GM18858 (cell line): Measurements from ENCODE around the gene VTI1B.
A peak's percentile ranks its signal among the peaks of the same experiment; 100 is the strongest.

Experiments used
- ATAC-seq: cut with Tn5 transposase; IDR thresholded peaks from one replicate; pipeline ENCODE4 v1.9.1; 2021; ENCODE audit not compliant: unreplicated experiment

VTI1B gene

DNA sequence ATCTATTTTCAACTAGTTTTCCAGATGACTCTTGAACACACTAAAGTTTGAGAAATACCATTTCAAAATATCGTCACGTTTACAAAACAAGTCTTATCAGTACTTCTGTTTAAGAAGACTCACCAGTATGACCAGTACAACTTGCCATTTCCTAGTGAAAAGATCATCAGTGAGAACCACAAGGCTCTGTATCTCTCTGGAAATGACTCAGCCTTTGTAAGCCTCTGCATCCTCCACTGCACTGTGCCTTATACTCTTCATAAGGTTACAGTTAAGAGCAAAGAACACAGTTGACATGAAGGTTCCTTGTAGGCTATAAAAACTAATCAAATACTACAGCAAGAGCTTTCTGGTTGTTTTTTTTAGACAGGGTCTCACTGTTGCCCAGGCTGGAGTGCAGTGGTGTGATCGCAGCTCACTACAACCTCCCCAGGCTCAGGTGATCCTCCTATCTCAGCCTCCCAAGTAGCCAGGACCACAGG, 5.7 kb upstream of the VTI1B start:
- peak; percentile 98 for ATAC-seq

DNA sequence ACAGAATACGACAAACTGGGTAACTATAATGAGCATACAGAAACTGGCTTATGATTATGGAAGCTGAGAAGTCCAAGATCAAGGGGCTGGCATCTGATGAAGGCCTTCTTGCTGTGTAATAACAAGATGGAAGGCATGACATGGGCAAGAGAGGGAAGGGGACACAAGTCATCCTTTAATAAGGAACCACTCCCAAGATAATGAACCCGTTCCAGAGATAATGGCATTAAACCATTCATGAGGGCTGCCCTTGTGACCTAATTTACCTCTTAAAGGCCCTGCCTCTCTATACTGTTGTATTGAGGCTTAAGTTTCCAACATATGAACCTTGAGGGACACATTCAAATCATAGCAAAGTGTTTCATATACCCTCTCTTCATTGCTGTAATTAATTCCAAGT, 4.6 kb upstream of the VTI1B start:
- ATAC-seq: no peak

DNA sequence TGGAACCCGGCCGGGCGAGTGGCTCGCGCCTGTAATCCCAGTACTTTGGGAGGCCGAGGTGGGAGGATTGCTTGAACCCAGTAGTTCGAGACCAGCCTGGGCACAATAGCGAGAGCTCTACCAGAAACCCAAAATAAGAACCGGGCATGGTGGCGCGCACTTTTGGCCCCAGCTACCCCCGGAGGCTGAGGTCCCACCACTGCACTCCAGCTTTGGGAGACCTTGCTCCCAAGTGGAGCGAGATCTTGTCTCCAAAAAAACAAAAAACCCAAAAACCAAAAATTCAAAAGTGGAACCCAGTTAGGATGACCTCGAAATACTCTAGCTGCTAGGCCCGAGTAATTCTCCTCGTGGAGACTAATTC, 769 bp upstream of the VTI1B start:
- no peak for ATAC-seq

DNA sequence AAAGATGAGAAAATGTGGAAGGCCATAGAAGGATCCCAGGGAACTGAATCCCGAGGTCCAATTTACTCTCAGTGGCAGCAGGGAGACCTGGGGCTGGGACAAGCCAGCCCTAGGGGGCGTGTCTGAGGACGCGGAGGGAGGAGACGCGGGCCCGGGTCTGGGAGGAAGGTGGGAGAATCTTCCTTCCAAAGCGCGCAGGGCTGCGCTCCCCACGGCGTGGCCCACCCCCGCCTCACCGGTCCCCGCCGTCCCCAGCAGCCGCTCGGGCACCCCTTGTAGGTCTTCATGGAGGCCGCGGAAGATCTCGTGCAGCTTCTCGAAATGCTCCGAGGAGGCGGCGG, 323 bp downstream of the VTI1B start:
- ATAC-seq: peak; percentile 25

DNA sequence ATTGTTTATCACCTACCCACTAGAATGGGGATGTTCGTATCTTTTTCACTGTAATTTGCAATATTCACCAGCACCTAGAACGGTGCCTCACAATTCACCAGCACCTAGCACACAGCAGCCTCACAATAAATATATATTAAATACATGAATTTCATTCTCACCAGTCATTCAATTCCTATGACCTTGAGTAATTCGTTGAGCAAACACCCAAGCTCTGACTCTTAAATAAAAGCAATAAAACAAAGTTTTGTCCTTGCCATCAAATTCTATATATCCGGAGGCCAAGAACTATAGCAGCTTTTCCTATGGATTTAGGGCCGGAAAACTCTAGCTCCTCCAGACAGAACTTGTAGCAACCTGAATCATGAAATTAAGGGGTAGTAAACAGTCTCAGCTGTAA, 981 bp downstream of the VTI1B start:
- no peak for ATAC-seq

DNA sequence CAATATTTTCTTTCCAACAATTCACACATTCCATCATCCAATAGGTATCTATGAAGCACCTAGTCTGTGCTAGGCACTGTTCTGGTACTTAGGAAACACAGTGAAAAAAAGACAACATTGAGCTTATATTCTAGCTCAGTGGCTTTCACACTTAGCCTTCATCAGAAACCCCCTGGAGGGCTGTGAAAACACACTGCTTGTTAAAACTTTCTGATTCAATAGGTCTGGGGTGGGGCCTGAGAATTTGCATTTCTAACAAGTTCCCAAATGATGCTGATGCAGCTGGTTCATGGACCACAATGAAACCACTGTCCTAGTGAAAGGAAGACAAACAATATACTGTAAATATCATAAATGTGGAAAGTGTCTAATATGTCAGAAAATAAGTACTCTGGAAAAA, 5.9 kb downstream of the VTI1B start:
- ATAC-seq: peak; percentile 39

DNA sequence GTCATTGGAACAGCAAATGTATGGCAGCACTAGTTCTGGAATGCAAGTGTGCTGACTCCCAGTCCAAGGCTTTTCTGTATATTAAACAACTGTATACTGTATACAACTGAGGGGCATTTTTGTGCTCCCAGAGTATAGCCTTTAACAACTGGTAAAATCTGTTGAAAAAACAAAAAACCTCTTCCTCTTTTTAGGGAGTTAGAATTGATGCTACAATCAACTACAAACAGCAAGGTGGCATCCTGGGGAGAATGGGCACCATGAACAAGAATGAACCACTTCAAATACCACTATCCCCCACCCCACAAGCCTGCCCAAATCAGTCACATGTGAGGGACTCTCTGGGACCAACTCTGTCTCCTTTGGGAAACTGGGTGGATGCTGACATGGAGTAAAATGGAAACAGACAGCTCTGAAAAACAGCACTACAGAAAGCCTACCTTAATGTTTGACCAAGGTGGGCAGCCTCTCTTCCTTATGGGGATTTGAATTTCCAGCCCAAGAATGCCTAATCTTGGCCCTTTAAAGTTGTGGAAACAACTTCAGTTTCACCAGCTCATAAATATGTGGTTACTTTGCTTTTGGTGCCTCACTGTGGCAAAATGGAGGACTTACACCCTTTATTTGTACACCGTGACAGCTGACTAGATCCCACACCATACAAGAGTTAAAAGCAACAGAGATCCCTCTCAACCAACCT, 7.5 kb downstream of the VTI1B start:
- no peak for ATAC-seq

DNA sequence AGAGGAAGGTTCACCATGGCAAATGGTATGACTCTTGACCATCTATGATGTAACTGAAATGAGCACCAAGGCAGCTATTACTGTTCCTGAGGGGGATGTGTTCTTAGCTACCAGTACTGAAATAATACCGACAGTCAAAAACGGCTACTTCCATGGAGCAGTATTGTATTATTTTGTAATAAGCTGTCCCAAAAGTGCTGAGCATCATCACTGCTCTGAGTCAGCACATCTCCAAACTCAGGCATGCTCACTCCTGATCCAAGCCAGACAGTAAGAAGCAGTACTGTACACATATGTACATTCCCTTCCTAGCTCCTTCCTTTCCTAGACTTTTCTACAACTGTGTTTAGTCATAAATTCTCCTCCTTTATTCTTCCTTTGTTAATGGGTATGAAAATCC, 8.6 kb downstream of the VTI1B start:
- no peak for ATAC-seq

DNA sequence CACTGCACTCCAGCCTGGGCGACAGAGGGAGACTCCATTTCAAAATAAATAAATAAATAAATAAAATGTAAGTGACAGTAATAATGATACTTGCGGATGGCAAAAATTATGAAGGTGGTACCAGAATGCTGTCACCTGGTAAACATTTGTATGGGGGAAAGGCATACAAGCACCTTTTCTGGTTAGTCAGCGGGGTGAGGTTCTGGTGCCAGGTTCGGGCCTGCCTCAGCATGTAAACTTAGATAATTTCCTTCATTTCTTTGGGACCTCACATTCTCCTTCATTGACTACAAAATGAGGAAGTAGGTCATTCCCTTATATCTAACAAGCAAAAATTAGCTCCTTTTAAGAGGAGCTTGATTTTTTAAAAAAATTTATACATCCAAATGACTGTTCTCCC, 10.8 kb downstream of the VTI1B start:
- no peak for ATAC-seq

DNA sequence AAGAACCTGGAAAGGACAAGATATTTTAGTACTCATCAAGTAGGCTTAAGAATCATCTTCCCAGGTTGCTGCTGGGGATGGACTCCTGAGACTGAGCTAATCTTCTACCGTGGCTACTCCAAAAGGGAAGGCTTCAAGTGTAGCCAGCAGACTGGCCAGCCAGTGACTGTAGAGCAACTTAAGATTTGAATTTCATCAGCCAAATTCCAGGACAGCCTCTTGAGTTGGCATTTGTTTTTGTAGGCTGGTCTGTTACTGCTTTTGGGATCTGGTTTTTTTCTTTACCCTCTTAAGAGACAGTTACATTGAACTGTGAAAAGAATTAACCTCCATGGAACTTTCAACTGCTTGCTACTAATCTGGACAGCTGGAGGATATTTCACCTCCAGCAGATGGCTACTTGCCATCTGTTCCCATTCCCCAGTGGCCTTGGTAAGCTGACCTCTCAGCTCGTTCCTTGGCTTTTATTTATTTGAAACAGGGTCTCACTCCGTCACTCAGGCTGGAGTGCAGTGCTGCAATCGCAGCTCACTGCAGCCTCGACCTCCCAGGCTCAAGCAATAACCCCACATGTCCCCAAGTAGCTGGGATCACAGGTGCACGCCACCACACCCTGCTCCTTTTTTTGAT, 20.7 kb downstream of the VTI1B start:
- no peak for ATAC-seq

DNA sequence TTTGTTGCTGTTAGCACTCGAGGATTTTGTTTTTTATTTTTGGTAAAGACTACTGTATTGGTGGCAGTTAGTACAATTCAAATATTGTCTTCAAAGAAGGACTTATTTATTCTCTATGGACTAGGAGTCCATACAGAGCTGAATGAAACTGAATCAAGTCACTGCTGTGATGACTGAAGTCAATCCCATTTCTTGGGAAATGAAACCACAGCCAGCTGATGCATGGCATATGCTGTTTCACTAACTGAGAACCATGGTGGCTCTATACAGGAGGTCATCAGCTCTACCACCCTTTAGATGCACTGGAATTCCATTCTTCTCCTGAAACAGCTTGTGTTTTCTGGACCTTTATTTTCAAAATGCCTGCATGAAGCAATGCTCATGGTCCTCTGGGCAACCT, 22.2 kb downstream of the VTI1B start:
- ATAC-seq: no peak

DNA sequence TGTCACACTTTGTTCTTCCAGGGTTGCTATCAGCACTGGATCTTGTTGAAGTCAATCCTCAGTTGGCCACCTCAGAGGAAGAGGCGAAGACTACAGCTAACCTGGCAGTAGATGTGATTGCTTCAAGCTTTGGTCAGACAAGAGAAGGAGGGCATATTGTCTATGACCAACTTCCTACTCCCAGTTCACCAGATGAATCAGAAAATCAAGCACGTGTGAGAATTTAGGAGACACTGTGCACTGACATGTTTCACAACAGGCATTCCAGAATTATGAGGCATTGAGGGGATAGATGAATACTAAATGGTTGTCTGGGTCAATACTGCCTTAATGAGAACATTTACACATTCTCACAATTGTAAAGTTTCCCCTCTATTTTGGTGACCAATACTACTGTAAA, 23.7 kb downstream of the VTI1B start:
- ATAC-seq: no peak

DNA sequence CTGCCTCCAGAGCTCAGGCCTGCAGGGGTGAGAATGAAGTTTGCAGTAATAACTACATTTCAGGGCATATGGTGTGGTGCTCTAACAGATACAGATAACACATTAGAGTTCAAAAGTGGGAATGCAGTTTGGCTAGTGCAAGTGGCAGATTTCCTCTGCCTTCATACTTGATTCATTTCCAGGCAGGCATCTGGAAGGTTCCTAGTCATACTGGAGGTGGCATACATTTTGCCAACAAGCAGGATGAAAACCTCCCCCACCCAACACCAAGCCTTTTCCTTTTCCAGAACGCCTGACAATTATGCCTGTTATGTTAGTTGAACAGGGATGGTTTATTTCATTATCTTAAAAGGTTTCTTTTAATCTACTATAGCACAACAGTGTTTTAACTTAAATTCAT, 24.3 kb downstream of the VTI1B start:
- ATAC-seq: no peak

DNA sequence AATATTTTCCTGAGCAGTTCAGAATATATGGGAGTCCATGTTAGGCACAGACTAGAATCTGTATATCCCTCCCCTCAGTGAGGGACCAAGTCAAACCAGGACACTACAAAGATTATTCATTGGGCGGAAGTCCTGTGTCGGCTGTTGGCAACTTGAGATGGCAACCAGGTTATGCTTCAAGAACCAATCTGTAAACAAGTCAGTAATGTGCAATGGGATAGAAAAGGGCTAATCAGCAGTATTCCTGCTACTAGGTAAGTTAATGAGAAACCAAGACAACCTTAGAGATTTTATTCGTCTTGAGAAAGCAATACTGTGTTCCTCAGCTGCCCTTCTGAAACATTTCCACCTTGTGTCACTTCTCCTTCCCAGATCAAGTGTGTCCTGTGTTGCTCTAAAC, 28.3 kb downstream of the VTI1B start:
- ATAC-seq: no peak

DNA sequence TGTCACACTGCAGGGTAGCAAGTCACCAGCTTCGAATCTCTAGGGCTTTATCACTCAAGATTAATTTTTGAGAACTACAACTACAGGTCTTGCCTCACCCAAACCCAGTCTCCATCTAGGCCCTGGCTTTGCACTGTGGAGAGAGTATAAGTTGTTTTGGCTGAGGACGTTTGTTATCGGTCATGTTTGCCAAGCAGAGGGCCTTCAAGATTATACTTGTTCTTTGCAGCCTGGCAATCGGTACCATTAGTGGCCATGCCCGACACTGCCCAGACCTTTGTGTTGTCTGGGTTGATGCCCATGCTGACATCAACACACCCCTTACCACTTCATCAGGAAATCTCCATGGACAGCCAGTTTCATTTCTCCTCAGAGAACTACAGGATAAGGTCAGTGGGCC, 29.0 kb downstream of the VTI1B start:
- ATAC-seq: no peak

DNA sequence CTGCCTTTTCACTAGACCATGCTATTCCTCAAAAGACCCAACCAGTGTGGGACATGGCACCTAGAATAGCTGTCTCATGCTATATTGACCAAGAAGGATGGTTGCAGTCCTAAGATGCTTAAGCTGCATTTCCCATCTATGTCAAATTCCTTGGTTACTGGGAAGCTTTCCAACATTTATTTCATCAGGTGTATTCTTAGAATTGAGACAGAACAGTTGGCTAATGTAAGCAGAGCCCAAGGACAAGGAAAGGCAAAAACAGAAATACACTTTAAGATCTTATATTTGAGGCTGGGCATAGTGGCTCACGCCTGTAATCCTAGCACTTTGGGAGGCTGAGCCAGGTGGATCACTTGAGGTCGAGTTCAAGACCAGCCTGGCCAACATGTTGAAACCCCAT, 30.0 kb downstream of the VTI1B start:
- ATAC-seq: no peak

DNA sequence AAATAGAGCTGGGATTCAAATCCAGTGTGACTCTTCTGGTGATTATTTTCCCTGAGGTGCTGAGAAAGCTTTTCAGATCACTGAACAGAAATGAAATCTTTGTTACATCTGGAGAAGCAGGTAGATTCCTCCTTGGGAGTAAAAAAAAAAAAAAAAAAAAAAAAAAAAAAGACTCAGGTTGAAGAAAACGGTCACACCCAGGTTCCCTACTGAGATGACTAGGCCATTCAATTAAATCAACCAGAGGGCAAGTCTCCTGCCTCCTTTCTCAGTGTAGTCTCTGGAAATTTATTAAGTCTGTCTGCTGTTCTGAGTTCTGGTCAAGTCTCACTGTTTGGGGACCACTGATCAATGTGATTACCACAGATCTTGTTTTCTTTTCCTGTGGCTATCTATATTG, 30.7 kb downstream of the VTI1B start:
- no peak for ATAC-seq

DNA sequence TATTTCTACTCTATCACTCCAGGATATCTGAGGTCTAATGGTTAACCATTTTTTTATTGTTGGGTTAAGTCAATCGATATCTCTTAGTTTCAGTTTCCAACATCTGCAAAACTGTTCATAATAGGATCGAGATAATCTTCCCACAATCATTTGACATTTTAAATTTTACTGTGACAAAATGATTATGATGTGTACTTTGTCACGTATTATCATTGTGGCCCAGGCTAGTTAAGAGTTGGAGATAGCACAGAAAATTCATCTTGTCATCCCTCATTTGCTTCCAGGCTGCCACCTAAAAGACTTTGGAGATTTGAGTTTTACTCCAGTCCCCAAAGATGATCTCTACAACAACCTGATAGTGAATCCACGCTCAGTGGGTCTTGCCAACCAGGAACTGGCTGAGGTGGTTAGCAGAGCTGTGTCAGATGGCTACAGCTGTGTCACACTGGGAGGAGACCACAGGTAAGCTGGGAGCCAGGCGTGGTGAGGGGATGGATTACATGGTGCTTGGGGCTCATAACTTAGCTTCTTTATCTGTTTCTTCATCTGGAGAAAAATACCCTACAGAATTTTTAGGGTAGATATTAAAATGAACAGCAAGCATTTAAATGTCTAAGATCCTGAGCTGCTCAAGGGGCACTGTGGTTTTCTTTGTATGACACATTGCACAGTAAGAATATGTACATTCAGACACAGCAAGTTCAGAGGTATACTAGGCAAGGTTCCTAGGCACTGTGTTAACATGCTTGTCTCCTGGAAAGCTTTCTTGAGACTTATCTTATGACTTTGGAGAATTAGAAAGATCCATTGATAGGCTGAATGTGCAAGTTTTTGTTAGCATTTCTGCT, 32.3 kb downstream of the VTI1B start:
- no peak for ATAC-seq

DNA sequence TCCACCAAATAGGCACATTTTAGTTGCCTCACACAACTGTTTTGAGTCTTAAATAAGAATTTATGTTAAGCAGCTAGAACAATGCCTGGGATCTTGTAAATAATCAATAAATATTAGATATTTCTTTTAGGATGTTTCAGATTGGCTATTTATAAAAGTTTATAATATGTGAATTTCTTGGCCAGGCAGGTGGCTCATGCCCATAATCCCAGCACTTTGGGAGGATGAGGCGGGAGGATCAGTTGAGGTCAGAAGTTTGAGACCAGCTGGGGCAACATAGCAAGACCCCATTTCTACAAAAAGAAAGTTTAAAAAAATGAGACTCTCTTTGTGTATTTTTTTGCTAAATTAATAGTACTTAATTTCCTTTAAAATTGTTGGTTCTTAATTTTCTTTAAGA, 33.0 kb downstream of the VTI1B start:
- ATAC-seq: no peak

DNA sequence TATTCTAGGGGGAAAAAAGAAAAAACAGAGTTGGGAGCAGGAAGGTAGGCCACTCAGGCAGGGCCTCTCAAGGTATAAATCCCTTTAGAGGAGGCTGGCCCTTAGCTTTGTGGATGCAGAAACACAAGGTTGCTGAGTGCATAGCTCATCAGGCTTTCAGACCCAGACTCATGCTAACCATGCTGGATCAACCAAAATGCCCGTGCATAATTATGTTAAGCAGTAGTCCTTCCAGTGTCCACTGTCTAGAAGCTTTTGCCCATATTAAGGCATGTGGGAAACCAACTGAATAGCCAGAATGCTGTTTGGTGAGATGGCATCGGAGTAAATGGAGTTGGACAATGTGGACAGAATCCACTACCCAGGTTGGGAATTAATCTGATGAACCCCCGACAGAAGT, 35.8 kb downstream of the VTI1B start:
- no peak for ATAC-seq

DNA sequence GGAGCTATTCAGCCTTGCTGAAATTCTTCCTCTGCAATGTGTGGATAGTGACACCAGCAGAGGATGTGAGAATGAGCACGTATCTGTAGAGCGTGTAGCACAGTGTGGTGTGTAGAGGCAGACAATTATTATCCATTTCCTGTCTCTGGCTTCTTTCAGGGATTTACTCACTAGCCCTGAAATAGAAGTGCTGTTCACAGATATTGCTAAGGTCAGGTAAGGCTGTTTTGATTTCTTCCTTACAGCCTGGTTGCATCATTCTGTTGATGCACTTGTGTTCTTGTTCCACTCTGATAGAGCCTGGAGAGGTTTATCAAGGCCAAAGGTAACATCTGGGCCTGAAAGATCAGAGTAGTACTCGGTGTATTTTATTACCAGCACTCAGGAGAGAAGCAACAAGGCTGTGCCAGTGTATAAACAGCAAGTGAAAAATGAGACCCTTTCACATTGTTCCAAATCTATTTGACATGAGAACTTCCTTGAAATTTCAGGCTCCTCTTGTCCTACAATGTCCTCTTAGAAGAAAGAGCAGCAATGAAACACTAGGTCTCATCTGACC, 38.0 kb downstream of the VTI1B start:
- ATAC-seq: peak; percentile 46
